ENCODE data around the gene TBC1D9B.

DNA sequence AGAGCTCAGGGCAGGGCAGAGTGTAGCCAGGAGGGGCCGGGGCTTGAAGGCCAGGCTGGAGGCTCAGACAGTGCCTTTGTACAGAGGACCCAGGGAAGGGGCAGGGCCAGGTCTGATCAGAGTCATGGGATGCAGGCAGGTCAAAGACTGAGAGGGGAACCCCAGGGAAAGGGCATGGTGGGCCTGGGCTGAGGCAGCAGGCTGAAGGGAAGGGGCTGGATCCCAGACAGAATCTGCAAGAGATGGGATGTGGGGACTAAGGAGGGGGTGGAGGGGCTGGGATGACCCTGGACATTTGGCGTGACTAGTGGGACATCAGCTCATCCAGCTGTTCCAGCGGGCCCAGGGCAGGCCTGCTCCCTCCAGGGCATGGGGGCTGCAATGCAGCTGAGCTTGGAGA is 33.6 kb downstream of the TBC1D9B start:
- no peak for TF ChIP-seq POLR2A (IDR thresholded peaks at IDR 0.05)
- TF ChIP-seq, protein P1, sequence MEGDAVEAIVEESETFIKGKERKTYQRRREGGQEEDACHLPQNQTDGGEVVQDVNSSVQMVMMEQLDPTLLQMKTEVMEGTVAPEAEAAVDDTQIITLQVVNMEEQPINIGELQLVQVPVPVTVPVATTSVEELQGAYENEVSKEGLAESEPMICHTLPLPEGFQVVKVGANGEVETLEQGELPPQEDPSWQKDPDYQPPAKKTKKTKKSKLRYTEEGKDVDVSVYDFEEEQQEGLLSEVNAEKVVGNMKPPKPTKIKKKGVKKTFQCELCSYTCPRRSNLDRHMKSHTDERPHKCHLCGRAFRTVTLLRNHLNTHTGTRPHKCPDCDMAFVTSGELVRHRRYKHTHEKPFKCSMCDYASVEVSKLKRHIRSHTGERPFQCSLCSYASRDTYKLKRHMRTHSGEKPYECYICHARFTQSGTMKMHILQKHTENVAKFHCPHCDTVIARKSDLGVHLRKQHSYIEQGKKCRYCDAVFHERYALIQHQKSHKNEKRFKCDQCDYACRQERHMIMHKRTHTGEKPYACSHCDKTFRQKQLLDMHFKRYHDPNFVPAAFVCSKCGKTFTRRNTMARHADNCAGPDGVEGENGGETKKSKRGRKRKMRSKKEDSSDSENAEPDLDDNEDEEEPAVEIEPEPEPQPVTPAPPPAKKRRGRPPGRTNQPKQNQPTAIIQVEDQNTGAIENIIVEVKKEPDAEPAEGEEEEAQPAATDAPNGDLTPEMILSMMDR (IDR thresholded peaks at IDR 0.05) = no peak

Measured in uterus (tissue), 2 donors.